HEK293 (cell line): ENCODE results near the gene RASL12.

Experiments
- CTCF ChIA-PET: fragments of 350-600 bp; formaldehyde crosslinking; extraction: SDS; loops from one replicate; lab custom pipeline; 2021; ENCODE audit warnings: antibody characterized with exemption; lab: Yijun Ruan, JAX
- POLR2A ChIA-PET: fragments of 300-600 bp; formaldehyde crosslinking; extraction: SDS; loops from one replicate; lab custom pipeline; 2020; ENCODE audit warnings: antibody characterized with exemption, inconsistent platforms; lab: Yijun Ruan, JAX
- H3K27ac ChIP-seq: fragments of 200-500 bp; sonication (Bioruptor generic); 2 replicates; pipeline ENCODE4 v1.5.1; 2014; ENCODE audit warnings: low read depth, low read length, control low read depth, inconsistent platforms; ENCODE audit errors: extremely low read depth
- H3K36me3 ChIP-seq, 2 experiments: fragments of 200-500 bp in 1 of 2; sonication (Bioruptor generic) in 1 of 2; 1 replicate in 1 of 2; 2 replicates in 1 of 2; pipeline ENCODE4 v1.5.1; 2014 to 2017; ENCODE audit warnings: inconsistent platforms in 2 of 2, low read length in 2 of 2; ENCODE audit not compliant: control insufficient read depth in 2 of 2, insufficient read depth in 1 of 2
- H3K4me1 ChIP-seq: fragments of 200-500 bp; sonication (Bioruptor generic); 2 replicates; pipeline ENCODE4 v1.5.1; 2014; ENCODE audit warnings: mild to moderate bottlenecking, low read length, inconsistent platforms; ENCODE audit not compliant: control insufficient read depth, insufficient read depth
- H3K4me3 ChIP-seq: 2 replicates; pipeline ENCODE4 v1.5.1; 2011; ENCODE audit warnings: low read depth, mild to moderate bottlenecking, control low read depth, low read length, moderate library complexity
- H3K9me3 ChIP-seq: fragments of 200-500 bp; sonication (Bioruptor generic); 2 replicates; pipeline ENCODE4 v1.5.1; 2014; ENCODE audit warnings: low read depth, low read length, inconsistent platforms; ENCODE audit not compliant: control insufficient read depth, insufficient read depth
- HIC1 ChIP-seq: fragments of 450-650 bp; formaldehyde crosslinking; IDR thresholded peaks from 2 replicates; pipeline ENCODE4 v1.5.1; 2016; ENCODE audit warnings: missing biosample characterization, missing genetic modification characterization
- ZFHX2 ChIP-seq: fragments of 450-650 bp; formaldehyde crosslinking; conservative IDR thresholded peaks from 2 replicates; pipeline ENCODE4 v1.5.1; 2016; ENCODE audit warnings: missing biosample characterization, missing genetic modification characterization
- ZNF121 ChIP-seq: fragments of 450-650 bp; formaldehyde crosslinking; IDR thresholded peaks from 2 replicates; pipeline ENCODE4 v1.5.1; 2016; ENCODE audit warnings: missing biosample characterization, missing genetic modification characterization
- ZNF311 ChIP-seq: fragments of 450-650 bp; formaldehyde crosslinking; IDR thresholded peaks from 2 replicates; pipeline ENCODE4 v1.5.1; 2017; ENCODE audit warnings: missing biosample characterization, missing genetic modification characterization, borderline replicate concordance
- ZNF335 ChIP-seq: fragments of 450-650 bp; formaldehyde crosslinking; conservative IDR thresholded peaks from 2 replicates; pipeline ENCODE4 v1.5.1; 2016; ENCODE audit warnings: missing biosample characterization, missing genetic modification characterization
- ZNF394 ChIP-seq: fragments of 450-650 bp; formaldehyde crosslinking; IDR thresholded peaks from 2 replicates; pipeline ENCODE4 v1.5.1; 2016; ENCODE audit warnings: missing biosample characterization, missing genetic modification characterization, mild to moderate bottlenecking, moderate library complexity, borderline replicate concordance
- ZNF426 ChIP-seq: fragments of 450-650 bp; formaldehyde crosslinking; IDR thresholded peaks from 2 replicates; pipeline ENCODE4 v1.5.1; 2017; ENCODE audit warnings: missing biosample characterization, missing genetic modification characterization, mild to moderate bottlenecking, inconsistent platforms, moderate library complexity
- ZNF518A ChIP-seq: fragments of 450-650 bp; formaldehyde crosslinking; conservative IDR thresholded peaks from 2 replicates; pipeline ENCODE4 v1.5.1; 2016; ENCODE audit warnings: low read depth, missing biosample characterization, missing genetic modification characterization
- ZNF623 ChIP-seq: fragments of 450-650 bp; formaldehyde crosslinking; IDR thresholded peaks from 2 replicates; pipeline ENCODE4 v1.5.1; 2016; ENCODE audit warnings: missing biosample characterization, missing genetic modification characterization
- ZNF664 ChIP-seq: fragments of 450-650 bp; formaldehyde crosslinking; IDR thresholded peaks from 2 replicates; pipeline ENCODE4 v1.5.1; 2016; ENCODE audit warnings: missing biosample characterization, missing genetic modification characterization
- ZNF692 ChIP-seq: fragments of 450-650 bp; formaldehyde crosslinking; IDR thresholded peaks from 2 replicates; pipeline ENCODE4 v1.5.1; 2016; ENCODE audit warnings: missing biosample characterization, missing genetic modification characterization
- TF ChIP-seq, protein P1 (sequence below): fragments of 450-650 bp; formaldehyde crosslinking; conservative IDR thresholded peaks from 2 replicates; pipeline ENCODE4 v1.5.1; 2016; ENCODE audit warnings: low read depth, missing biosample characterization, missing genetic modification characterization
- TF ChIP-seq, protein P2 (sequence below): fragments of 450-650 bp; formaldehyde crosslinking; optimal IDR thresholded peaks from 2 replicates; pipeline ENCODE3; 2016; ENCODE audit warnings: missing biosample characterization, mild to moderate bottlenecking, missing genetic modification characterization

Gene RASL12

DNA sequence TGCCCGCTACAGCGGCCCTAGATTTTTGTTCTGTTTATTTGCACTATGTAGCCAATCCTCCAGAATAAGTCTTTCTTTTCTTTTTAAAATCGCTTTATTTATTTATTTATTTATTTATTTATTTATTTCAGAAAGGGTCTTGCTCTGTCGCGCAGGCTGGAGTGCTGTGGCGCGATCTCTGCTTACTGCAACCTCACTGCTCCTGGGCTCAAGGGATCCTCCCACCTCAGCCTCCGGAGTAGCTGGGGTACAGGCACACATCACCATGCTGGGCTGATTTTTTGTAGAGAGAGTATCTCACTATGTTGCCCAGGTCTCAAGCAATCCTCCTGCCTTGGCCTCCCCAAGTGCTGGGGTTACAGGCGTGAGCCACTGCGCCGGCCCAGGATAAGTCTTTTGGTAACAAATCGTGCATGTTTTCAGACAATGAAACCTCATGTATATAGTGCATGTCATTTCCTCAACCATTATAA, 38.0 kb downstream of the RASL12 start:
- Histone ChIP-seq H3K27ac (no peak overlapping the region), H3K36me3 (peaks cover 7 to 19% of the 10 kb centered on the region in 2 experiments; a peak in 2 of 3 replicates), H3K9me3 (no peaks in the 10 kb centered on the region), H3K4me3 (no peak overlapping the region), H3K4me1 (no peaks in the 10 kb centered on the region)
- ChIA-PET CTCF (no interaction called here), POLR2A (no interaction called here)
- TF ChIP-seq, protein P1, sequence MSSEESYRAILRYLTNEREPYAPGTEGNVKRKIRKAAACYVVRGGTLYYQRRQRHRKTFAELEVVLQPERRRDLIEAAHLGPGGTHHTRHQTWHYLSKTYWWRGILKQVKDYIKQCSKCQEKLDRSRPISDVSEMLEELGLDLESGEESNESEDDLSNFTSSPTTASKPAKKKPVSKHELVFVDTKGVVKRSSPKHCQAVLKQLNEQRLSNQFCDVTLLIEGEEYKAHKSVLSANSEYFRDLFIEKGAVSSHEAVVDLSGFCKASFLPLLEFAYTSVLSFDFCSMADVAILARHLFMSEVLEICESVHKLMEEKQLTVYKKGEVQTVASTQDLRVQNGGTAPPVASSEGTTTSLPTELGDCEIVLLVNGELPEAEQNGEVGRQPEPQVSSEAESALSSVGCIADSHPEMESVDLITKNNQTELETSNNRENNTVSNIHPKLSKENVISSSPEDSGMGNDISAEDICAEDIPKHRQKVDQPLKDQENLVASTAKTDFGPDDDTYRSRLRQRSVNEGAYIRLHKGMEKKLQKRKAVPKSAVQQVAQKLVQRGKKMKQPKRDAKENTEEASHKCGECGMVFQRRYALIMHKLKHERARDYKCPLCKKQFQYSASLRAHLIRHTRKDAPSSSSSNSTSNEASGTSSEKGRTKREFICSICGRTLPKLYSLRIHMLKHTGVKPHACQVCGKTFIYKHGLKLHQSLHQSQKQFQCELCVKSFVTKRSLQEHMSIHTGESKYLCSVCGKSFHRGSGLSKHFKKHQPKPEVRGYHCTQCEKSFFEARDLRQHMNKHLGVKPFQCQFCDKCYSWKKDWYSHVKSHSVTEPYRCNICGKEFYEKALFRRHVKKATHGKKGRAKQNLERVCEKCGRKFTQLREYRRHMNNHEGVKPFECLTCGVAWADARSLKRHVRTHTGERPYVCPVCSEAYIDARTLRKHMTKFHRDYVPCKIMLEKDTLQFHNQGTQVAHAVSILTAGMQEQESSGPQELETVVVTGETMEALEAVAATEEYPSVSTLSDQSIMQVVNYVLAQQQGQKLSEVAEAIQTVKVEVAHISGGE (tag by site-specific recombination), result no peak; the same call in 1 of the 2 replicates
- TF ChIP-seq ZNF664 (tag by site-specific recombination) (peak; percentile 39; the same call in 1 of the 2 replicates), ZNF394 (tag by site-specific recombination) (peak; percentile 76; the same call in 1 of the 2 replicates), ZNF426 (tag by site-specific recombination) (peak; percentile 56), ZNF121 (tag by site-specific recombination) (0 out of 2 replicates have a peak, but pooled peaks have one; percentile 35), ZNF311 (tag by site-specific recombination) (no peak), ZNF623 (tag by site-specific recombination) (peak; percentile 45), ZNF518A (tag by site-specific recombination) (peak; percentile 59; the same call in 1 of the 2 replicates), ZNF335 (tag by site-specific recombination) (no peak)

DNA sequence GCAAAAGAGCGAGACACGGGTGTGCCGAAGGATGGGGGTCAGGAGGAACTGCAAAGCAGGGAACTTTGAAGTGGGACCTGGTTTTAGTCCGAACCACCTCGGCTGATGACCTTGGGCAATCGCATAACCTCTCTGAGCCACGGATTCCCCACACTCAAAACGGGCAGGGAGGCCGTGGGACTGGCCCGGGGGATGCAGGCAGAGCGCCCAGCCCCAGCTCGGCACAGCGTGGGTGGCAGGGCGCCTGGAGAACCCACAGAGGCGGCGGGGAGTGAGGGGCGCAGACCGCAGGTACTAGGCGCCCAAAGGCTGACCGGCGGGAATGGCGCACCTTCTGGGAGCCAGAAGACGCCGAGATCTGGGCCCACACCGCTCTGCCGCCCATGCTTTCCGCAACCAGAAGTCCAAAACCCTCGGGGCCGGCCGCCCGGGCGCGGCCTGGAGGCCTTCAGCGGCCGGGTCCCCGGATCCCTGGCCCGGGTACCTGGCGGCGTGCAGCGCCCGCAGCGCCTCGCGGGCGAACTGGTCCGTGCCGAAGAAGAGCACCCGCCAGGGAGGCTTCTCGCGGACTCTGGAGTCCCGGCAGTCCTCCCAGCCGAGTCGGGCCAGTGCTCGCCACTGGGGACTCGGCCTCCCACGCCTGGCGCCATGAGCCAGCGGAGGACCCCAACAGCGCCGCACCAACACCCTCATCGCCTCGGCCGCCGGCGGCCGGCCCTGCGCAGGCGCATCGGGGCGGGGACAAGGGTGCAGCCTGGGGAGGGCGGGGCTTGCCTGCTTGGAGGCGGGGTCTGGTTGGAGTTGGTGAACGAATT, 38.7 kb downstream of the RASL12 start, which contains the start of gene MTFMT:
Gene MTFMT, minus strand, starts transcription at position 719 of the 815 bp plus-strand sequence. Its CDS starts 26 bp downstream, at position 693.
- Histone ChIP-seq H3K4me3 (peak within 1 kb of the TSS; percentile 91), H3K27ac (peak within 1 kb of the TSS; percentile 62; the same call in 1 of the 2 replicates), H3K9me3 (no peaks in the 10 kb centered on the region), H3K4me1 (no peaks in the 10 kb centered on the region), H3K36me3 (peaks cover 12 to 22% of the 10 kb centered on the region in 2 experiments; a peak in 2 of 3 replicates)
- ChIA-PET POLR2A (interaction anchor here (0.6 kb wide), 1 partner anchor 188 kb away, joined by 3 read pairs; no protein-coding TSS in a partner anchor), CTCF (interaction anchor here (0.6 kb wide), 1 partner anchor 642 kb away, joined by 4 read pairs; the partner anchor contains the start of gene TRIP4)
- TF ChIP-seq ZNF692 (0 out of 2 replicates have a peak, but pooled peaks have one; percentile 61), ZFHX2 (tag by site-specific recombination) (peak; percentile 87), HIC1 (tag by site-specific recombination) (no peak)
- TF ChIP-seq, protein P1 (tag by site-specific recombination), result peak; percentile 34; the same call in 1 of the 2 replicates
- TF ChIP-seq, protein P2, sequence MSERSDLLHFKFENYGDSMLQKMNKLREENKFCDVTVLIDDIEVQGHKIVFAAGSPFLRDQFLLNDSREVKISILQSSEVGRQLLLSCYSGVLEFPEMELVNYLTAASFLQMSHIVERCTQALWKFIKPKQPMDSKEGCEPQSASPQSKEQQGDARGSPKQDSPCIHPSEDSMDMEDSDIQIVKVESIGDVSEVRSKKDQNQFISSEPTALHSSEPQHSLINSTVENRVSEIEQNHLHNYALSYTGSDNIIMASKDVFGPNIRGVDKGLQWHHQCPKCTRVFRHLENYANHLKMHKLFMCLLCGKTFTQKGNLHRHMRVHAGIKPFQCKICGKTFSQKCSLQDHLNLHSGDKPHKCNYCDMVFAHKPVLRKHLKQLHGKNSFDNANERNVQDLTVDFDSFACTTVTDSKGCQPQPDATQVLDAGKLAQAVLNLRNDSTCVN (tag by site-specific recombination), result peak; percentile 38
